Activated CD4-positive, alpha-beta T cell treated with anti-CD3 and anti-CD28 coated beads, Interleukin-10, Interleukin-2, amounts not matched to agents 100 ng/mL and 50 ng/mL, durations not matched to agents 16 hours and 8 hours (primary cell): ENCODE measurements around the gene HSPB7.
"Not testable (repeated sequence)": the region's sequence is repeated elsewhere in the genome, so short reads cannot be mapped to it uniquely, and the experiment has no call there.

ENCODE experiments used
- DNase-seq: peaks from one replicate; pipeline ENCODE4 v3.0.0-alpha.2; 2020

The HSPB7 gene

GRCh38 chr1:16048573-16049189 lies 30.8 kb upstream of the HSPB7 start:
- peak; percentile 35 for DNase-seq

DNA sequence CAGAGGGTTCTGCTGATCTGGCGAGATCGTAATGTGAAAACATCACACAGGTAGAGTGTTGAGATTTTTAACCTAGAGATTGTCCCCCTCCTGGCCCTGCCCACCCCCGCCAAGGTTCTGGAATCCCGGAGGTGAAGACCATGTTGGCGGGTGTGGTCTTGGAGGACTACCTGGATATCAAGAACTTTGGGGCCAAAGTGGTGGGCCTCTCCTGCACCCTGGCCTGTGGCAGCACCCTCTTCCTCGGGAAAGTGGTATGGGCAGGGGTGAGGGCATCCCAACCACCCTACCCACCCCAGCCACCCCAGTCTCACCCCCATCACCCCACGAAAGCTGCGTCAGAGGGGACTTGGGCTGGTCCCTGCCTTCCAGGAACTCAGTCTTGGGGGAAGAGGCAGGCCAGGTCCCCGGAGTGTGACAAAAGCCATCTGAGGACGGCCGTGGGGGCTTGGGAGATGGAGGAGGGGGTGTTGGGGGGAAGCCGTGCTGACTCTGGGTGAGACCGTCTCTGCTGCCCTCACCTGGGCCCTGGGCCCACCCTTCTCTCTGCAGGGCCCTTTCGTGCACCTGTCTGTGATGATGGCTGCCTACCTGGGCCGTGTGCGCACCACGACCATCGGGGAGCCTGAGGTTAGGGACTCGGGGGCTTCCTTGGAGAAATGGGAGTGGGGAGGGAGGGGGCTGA lies 30.1 kb upstream of the HSPB7 start:
- no peak for DNase-seq

GRCh38 chr1:16046842-16047241 lies 29.0 kb upstream of the HSPB7 start:
- DNase-seq: no peak

GRCh38 chr1:16043950-16044349 lies 26.1 kb upstream of the HSPB7 start:
- DNase-seq: no peak

GRCh38 chr1:16043521-16043920 lies 25.7 kb upstream of the HSPB7 start, which contains the start of gene CLCNKB:
Gene CLCNKB (plus strand): TSS chr1:16043782. CDS start chr1:16044493, 711 bp downstream.
- no peak for DNase-seq

DNA sequence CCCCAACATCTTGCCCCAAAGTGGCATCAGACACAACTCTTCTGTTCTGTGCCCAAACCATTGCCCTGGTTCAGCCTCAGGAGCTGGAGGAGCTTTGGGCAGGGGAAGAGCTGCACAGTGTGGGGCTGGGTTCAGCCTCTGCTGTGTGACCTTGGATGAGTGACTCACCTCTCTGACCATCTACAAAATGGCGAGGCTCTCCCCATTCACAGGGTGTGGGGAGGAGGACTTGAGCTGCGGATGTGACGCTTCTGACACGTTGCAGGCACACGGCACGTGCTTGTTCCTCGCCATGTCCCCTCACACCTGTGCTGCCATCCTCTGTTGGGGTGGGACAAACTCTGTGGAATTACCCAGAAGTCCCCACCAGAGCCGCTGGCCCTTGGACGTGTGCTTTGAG lies 24.8 kb upstream of the HSPB7 start:
- DNase-seq: not testable (repeated sequence)

DNA sequence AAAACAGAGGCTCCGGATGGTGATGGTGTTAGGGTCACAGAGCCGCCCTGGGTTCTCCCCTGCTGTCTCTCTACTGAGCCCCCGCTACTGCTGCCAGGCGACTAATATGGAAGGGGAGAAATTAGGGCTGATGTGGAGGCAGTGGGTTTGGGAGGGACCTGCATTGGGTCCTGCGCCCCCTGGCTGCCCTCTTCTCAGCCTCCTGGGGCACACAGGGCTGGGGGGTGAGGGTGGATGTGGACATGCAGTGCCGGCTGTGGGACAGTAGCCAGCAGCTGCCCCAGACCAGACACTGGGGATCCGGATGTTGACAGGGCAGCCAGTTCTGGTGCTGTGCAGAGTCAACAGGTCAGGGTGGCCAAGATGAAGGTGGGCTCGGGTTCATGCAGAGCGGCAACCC lies 24.3 kb upstream of the HSPB7 start:
- DNase-seq: no peak

DNA sequence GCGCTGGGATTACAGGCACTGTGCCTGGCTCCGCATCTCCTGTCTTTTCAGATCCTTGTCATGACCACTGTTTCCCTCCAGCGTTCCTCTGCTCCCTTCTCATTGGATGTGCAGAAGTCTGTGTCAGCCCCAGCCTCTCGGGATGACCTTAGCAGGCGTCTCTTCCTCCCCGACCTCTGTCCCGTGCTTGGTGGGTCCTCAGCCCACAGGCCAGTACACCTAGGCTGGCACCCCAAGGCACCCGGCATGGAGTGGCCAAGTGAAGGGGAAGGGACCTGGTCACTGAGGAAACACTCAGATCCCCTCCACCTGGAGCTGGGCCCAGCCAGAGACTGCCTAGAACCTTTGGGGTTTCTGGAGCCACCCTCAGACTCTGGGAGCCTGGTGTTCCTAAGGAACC lies 23.4 kb upstream of the HSPB7 start:
- no peak for DNase-seq

DNA sequence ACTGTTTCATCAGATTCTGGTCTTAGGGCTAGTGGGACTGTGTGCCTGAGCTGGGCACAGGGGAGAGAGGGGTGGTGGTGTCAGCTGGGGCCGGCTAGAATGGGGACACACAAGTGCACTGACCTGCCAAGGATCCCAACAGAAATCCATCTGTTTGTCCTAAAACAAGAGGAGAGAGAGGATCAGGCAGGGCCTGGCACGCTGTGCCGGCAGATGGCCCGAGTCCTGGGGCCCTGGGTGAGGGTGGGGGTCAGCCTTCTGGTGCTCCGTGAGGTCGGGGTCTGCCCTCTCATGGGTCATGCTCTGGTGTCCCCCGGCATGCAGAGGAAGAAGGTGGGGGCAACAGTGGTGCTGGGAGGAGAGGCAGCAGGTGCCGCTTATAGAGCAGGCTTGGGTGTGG lies 22.0 kb upstream of the HSPB7 start:
- not testable (repeated sequence) for DNase-seq

GRCh38 chr1:16038620-16038912 lies 20.7 kb upstream of the HSPB7 start:
- DNase-seq: no peak

- not testable (repeated sequence) for DNase-seq
These were observed 18.6 kb upstream of the HSPB7 start for GRCh38 chr1:16036461-16036860.

GRCh38 chr1:16033103-16033632 lies 15.3 kb upstream of the HSPB7 start:
- not testable (repeated sequence) for DNase-seq

DNA sequence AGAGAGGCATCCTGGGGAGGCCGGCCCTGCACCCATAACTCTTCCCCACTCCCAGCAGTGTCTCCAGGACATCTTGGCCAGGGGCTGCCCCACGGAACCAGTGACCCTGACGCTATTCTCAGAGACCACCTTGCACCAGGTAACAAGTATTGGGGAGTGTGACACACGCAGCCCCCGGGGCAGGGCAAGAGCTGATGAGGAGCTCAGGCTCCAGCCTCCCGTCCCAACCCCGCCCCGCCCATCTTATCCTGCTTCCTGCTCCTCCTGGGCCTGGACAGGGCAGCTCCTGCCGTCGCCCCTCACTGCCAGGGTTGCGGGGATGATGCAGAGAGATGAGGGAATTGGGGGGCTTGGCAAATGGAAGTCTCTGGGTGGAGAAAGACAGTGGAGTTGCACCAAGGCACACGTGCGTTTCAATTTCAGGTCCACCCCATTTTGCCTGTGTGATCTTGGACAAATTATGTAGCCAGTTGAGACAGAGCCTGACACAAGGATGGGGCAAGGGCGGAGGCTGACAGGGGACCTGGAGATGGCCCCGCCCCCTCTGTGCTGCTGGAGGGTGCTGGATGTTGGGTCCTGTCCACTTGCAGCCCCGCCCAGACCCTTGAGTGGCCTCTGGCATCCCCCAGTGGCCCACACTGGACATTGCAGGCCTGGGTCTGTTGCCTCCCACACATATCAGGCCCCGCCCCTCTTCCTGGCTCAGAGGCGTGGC lies 14.7 kb upstream of the HSPB7 start:
- DNase-seq: peak; percentile 76

DNA sequence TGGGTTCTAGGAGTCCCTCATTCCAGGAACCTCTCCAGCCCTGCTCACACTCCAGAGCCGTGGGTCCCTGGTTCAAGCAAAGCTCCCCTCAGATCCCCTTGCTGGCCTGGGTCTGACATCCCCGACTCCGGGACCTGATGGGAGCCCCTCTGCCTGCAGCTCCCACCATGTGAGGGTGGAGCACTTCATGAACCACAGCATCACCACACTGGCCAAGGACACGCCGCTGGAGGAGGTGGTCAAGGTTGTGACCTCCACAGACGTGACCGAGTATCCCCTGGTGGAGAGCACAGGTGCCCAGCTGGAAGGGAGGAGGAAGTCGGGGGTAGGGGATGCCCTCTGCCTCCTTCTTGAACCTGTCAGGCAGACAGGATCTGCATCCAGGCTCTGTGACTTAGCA lies 13.7 kb upstream of the HSPB7 start:
- no peak for DNase-seq

DNA sequence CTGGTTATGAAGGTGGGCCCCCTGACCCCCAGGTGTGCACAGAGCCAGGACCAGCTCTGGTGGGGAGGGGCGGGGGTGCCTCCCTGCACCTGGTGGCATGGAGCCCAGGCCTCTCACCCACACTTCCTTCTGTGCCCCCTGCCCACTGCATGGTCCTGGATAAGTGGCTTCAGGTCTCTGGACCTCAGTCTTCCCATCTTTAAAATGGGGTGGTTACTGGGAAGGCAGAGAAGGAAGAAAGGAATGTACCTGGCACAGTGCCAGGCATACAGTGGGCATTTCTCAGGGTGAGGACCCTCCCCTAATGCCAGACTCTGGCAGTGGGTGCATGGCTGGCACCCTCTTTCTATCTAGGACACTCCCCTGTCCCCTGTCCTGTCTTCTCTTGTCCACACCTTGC lies 11.4 kb upstream of the HSPB7 start:
- no peak for DNase-seq

GRCh38 chr1:16029003-16029268 lies 11.1 kb upstream of the HSPB7 start:
- DNase-seq: not testable (repeated sequence)

GRCh38 chr1:16028237-16029002 lies 10.6 kb upstream of the HSPB7 start:
- DNase-seq: no peak

DNA sequence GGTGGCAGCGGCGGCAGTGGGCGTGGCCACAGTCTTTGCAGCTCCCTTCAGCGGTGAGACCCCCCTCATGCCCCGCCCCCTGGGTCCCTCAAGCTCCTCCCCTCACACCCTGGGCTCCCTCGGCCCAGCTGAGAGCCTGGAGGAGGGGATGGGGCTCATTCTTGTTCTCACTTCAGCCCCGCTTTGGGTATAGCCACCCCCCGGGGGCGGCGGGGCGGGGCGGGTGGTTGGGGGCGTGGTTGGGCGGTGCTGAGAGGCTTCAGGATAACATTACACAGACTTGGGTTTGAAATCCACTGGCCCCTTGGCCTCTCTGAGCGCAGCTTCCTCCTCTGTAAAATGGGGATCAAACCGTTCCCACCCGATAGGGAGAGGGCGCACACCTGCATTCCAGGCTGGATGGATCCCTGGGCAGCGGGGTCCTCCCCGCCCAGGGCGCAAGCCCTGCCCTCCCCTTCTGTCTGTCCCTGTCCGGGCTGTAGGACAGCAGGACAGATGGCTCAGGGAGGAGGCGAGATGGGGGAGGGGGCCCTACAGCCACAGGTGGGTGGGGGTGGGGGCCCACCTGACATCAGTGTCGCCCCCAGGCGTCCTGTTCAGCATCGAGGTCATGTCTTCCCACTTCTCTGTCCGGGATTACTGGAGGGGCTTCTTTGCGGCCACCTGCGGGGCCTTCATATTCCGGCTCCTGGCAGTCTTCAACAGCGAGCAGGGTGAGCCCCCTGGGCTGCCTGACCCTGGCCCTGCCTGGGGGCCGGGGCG lies 9.1 kb upstream of the HSPB7 start:
- DNase-seq: no peak

GRCh38 chr1:16026302-16026701 lies 8.5 kb upstream of the HSPB7 start:
- not testable (repeated sequence) for DNase-seq

- no peak for DNase-seq
These were observed 5.3 kb upstream of the HSPB7 start for GRCh38 chr1:16023050-16023653.

DNA sequence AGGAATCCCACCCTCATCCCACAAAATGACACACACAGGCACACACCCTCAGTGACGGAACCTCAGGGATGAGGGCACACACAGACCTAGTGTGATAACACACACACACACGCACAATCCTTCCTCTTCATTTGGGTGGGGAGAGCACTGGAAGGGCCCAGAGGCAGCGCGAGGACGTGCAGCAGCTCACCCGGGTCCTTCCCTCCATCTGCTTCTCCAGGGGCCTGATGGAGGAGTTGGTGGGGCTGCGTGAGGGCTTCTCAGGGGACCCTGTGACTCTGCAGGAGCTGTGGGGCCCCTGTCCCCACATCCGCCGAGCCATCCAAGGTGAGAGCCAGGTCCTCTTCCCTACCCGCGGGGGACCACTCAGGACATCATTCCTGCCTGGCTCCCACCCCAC lies 4.5 kb upstream of the HSPB7 start:
- DNase-seq: no peak

DNA sequence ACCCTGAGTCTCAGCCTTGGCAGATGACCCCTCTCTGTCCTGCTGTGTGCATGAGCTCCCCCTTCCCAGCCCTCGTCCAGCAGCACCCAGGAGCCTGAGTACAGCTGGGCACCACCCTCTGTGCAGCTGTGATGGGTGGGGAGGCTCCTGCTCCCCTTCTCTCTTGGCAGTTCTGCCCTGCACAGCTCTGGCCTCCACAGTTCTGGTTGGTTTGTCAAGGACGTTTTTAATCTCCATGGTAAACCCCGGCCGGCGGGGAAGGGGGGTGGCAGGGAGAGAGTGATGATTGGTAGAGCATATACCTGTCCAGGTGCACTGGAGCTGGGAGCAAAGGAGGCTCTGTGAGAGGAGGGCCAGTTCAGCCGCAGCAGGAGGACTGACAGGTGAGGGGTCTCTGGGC lies 3.8 kb upstream of the HSPB7 start, which contains the start of gene CLCNKA:
Gene CLCNKA (plus strand): TSS at position 356 of the 400 bp plus-strand sequence. CDS start 584 bp downstream, outside the sequence.
- no peak for DNase-seq
